Activated CD4-positive, CD25-positive, alpha-beta regulatory T cell treated with anti-CD3 and anti-CD28 coated beads, Interleukin-2, amount 50 U/mL, for 24 hours (primary cell): ENCODE results near the gene UBE3D.
"Not testable (repeated sequence)": the region's sequence is repeated elsewhere in the genome, so short reads cannot be mapped to it uniquely, and the experiment has no call there.

ENCODE experiments used
- ATAC-seq, 2 donors: fragments of 150-1000 bp; cut with Tn5 transposase; one replicate each; pipeline ENCODE4 v1.10.0; 2021; ENCODE audit warnings: mild to moderate bottlenecking in 1 of 2, moderate library complexity in 1 of 2

The UBE3D gene

GRCh38 chr6:82971877-82972460 is 93.7 kb downstream of the UBE3D start:
- no peak for ATAC-seq

DNA sequence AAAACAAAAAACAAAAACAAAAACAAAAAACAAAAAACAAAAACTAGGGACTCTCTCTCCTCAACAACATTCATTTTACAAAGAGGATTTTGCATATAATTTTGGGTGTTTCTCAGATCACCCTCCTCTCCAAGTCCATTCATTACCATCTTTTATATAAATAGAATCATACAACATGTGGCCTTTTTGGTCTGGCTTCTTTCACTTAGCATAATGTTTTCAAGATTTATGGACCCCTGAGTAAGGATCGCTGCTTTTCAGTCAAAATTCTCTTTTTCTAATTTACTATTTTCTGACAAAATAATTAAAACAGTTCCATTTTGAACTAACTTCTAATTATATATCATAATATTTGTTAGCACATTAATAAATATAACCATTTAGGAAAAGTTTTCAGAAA is 94.8 kb downstream of the UBE3D start:
- no peak for ATAC-seq

- ATAC-seq, result no peak
Observed at GRCh38 chr6:82968708-82969107, 96.9 kb downstream of the UBE3D start.

DNA sequence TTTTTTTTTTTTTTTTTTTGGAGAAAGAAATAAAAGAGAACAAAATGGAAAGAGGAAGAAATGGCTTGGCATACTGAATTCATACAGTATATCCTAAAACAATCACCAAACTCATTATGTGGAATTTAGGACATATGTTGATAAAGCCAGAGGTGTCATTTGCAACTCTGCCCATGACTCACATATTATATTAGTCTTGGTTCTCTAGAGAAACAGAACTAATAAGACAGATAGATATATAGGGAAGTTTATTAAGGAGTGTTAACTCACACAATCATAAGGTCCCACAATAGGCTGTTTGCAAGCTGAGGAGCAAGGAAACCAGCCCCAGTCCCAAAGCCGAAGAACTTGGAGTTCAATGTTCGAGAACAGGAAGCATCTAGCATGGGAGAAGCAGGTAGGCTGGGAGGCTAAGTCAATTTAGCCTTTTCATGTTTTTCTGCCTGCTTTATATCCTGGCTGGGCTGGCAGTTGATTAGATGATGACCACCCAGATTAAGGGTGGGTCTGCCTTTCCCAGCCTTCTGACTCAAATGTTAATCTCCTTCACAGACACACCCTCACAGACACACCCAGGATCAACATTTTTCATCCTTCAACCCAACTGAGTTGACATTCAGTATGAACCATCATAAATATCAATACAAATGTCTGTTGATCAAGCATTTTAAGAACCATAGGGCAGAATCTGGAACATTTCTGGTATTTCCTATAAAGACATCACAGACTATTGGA is 102.3 kb downstream of the UBE3D start:
- ATAC-seq, result no peak

- ATAC-seq, result no peak
Observed at GRCh38 chr6:82959385-82959941, 106.2 kb downstream of the UBE3D start.

DNA sequence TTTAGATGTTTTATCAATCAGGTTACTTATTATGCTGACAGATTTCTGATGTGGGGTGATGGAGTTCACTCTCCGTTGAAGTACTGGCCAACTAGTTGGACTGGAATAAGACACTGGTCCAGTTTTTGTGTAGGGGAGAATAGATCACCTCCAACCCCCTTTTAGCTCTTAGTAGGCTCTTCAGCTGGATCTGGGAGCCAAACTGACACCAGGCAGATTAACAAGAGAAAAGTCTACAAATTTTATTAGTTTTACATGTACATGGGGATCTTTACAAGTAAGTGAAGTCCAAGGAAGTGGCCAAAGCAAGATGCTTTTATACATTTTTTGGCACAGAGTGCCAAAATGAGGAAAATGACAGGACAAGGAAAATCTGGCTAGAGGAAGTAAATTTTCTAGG is 107.1 kb downstream of the UBE3D start:
- ATAC-seq, result no peak

DNA sequence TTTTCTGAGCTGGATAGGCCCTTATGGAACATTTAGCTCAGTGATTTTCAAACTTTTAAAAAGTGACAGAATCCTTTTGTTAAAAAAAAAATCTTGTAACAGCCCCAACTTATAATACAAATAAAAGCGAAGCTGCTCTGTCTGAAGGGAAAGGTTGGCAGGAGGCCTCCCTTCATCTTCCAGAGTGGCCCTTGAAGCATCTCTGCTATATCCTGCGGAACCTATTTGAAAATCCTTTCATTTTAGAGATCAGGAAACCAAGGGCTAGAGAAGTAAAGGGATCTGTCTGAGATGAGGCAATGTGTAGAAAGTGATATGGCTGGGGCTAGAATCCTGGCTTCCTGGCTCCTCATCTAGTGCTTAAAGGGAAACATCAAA is 107.8 kb downstream of the UBE3D start:
- ATAC-seq, result no peak

GRCh38 chr6:82957171-82957867 is 108.3 kb downstream of the UBE3D start:
- ATAC-seq, result no peak

DNA sequence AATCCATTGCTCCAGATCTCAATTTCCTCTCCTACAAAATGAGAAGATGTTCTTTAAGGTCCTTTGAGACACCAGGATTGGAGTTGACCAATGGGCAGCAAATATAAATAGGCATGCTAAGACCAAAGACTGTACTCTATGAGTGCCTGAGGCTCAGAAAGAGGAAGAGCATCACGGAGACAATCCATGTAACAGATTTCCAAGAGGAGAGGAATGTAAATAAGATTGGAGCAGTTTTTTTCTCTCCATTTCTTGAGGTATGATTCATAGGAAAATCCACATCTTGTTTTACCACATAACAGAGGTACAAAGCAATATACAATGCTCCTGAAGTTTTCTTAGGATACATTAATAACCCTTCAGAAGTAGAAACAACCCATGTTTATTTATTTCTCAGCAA is 109.8 kb downstream of the UBE3D start:
- no peak for ATAC-seq

- ATAC-seq, result no peak
Observed at GRCh38 chr6:82954937-82955577, 110.6 kb downstream of the UBE3D start.

- no peak for ATAC-seq
Observed at GRCh38 chr6:82954356-82954755, 111.3 kb downstream of the UBE3D start.

DNA sequence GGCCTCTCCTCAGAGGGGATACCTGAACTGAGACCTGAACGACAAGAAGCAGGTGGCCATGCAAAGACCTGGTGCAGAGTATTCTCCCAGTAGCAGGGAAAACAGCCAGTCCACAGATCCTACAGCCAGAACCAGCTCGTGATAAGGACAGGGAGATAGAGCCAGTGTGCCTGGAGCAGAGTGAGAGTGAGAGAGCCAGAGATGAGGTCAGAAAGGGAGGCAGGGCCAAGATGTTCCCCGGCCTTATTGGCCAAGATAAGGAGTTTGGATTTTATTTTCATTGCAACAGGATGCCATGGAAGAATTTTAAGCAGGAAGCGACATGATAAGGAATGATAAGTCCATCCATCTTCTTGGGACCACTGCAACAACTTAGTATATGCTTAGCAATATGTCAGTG is 111.8 kb downstream of the UBE3D start:
- ATAC-seq, result no peak

DNA sequence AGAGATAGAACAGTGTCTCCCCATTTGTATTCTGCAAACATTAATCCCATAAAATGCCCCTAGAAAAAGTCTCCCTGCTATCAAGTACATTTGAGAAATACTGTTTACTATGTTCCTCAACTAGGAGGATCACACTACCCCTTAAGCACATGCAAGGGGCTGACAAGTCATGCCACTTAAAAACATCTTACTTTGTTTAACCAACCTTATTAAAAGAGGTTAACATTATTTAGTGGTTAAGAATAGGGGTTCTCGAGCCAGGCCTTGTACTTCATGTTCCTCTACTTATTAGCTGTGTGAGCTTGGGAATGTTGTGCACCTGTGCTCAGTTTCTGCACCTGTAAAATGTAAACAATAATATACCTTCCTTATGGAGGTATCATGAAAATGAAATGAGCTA is 113.7 kb downstream of the UBE3D start:
- no peak for ATAC-seq

DNA sequence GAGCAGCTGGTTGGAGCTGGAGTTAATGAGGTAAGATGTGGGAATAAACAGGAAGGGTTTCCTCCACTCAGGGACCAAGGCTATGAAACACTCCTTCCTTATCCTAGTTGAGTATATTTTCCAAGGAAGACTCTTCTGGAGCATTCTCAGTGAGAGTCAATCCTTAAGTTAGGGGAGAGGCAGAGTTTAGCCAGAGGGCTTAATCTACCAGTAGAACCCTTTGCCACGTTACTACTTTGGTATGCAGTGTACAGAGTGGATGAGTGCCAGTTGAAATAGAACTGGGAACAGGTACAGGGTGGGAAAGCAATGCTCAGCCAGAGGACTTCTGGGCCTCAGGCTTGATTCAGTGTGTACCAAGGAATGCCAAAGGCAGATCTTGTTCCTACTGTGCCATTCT is 114.3 kb downstream of the UBE3D start:
- ATAC-seq, result no peak

- not testable (repeated sequence) for ATAC-seq
Observed at GRCh38 chr6:82930915-82931314, 134.7 kb downstream of the UBE3D start.

- ATAC-seq, result no peak
Observed at GRCh38 chr6:82924799-82925535, 140.7 kb downstream of the UBE3D start.

- no peak for ATAC-seq
Observed at GRCh38 chr6:82921258-82921657, 144.4 kb downstream of the UBE3D start.

- no peak for ATAC-seq
Observed at GRCh38 chr6:82917346-82918064, 148.1 kb downstream of the UBE3D start.

GRCh38 chr6:82915666-82916065 is 150.0 kb downstream of the UBE3D start:
- ATAC-seq, result no peak

GRCh38 chr6:82914511-82914910 is 151.1 kb downstream of the UBE3D start:
- no peak for ATAC-seq

DNA sequence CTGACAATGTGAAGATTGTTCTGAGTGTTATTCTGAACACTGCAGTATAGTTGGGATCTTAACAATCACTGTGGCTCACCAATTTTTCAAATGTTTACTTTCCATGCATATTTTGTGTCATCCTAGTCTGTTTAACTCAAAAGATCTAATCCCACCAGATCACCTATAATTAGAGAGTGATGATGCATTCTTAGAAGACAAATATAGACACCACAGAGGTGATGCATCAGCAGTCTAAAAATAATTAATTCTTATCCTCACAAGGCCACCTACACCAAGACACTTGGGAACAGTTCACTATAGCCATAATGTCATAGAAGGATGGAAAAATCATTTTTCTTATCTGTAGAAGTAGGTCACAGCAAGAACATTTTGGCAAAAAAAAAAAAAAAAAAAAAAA is 154.8 kb downstream of the UBE3D start:
- no peak for ATAC-seq

DNA sequence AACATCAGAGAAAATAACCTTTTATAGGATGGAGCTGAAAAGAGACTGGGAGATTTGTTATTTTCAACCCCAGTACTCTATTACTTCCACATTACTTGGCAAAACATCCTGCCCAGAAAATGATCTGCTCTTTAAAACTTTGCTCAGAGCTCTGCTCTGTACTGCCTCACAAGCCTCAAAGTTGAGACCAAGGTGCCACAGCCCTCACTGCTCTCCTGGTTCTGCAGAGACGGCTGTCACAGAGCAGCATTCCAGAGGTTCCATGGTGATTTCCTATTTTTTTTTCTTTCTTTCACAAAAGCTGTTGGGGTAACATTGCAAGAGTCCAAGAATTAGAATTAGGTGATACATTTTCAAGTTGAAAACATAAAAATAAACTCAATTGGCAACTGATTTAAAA is 155.2 kb downstream of the UBE3D start:
- ATAC-seq, result no peak
